Mammary epithelial cell (primary cell): ENCODE data around the gene DHX9.

Source experiments
- CTCF ChIP-seq, 2 donors: IDR thresholded peaks in 1 of 2; conservative IDR thresholded peaks in 1 of 2; 2 replicates each; pipeline ENCODE4 v1.5.1; 2011 to 2012; ENCODE audit warnings: inconsistent platforms in 2 of 2, low read length in 2 of 2, mild to moderate bottlenecking in 2 of 2, control low read depth in 1 of 2, low read depth in 1 of 2; ENCODE audit not compliant: insufficient read depth in 1 of 2; ENCODE audit errors: extremely low read depth in 1 of 2
- EZH2 ChIP-seq: IDR thresholded peaks from 2 replicates; pipeline ENCODE4 v1.6.1; 2012; ENCODE audit warnings: low read length, inconsistent platforms, borderline replicate concordance

- no peak for TF ChIP-seq CTCF (conservative IDR thresholded peaks at IDR 0.05 in 1 of 2, IDR thresholded peaks at IDR 0.05 in 1 of 2; ENCODE audit: extremely low read depth in 1 of 2, insufficient read depth in 1 of 2, low read depth in 1 of 2, low read length in 2 of 2)
- no peak for TF ChIP-seq EZH2
Observed at GRCh38 chr1:182897696-182898095, 58.5 kb downstream of the DHX9 start.
